RCC 7860 (cell line): ENCODE measurements around the gene ZNF532.
"Not testable (repeated sequence)": the region's sequence is repeated elsewhere in the genome, so short reads cannot be mapped to it uniquely, and the experiment has no call there.

ENCODE experiments used
- DNase-seq: peaks from one replicate; pipeline ENCODE4 v3.0.0-alpha.2; 2015; ENCODE audit warnings: low spot score
- FAIRE-seq: peaks from 2 replicates; lab custom pipeline; 2012; peaks lifted over from hg19 to GRCh38; lab: Jason Lieb, UNC

The ZNF532 gene, protein sequence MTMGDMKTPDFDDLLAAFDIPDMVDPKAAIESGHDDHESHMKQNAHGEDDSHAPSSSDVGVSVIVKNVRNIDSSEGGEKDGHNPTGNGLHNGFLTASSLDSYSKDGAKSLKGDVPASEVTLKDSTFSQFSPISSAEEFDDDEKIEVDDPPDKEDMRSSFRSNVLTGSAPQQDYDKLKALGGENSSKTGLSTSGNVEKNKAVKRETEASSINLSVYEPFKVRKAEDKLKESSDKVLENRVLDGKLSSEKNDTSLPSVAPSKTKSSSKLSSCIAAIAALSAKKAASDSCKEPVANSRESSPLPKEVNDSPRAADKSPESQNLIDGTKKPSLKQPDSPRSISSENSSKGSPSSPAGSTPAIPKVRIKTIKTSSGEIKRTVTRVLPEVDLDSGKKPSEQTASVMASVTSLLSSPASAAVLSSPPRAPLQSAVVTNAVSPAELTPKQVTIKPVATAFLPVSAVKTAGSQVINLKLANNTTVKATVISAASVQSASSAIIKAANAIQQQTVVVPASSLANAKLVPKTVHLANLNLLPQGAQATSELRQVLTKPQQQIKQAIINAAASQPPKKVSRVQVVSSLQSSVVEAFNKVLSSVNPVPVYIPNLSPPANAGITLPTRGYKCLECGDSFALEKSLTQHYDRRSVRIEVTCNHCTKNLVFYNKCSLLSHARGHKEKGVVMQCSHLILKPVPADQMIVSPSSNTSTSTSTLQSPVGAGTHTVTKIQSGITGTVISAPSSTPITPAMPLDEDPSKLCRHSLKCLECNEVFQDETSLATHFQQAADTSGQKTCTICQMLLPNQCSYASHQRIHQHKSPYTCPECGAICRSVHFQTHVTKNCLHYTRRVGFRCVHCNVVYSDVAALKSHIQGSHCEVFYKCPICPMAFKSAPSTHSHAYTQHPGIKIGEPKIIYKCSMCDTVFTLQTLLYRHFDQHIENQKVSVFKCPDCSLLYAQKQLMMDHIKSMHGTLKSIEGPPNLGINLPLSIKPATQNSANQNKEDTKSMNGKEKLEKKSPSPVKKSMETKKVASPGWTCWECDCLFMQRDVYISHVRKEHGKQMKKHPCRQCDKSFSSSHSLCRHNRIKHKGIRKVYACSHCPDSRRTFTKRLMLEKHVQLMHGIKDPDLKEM (N-terminal part only)

GRCh38 chr18:58864146-58865032 lies at the start of gene ZNF532:
TSS of gene ZNF532 (plus strand) at chr18:58864877. CDS start in a region left out here.
- no peak for FAIRE-seq
- DNase-seq = peak; percentile 20

- no peak for FAIRE-seq
- DNase-seq = no peak
These were observed 45.6 kb upstream of the ZNF532 start for GRCh38 chr18:58819051-58819450.

- FAIRE-seq (no peak), DNase-seq (no peak)
These were observed 44.4 kb upstream of the ZNF532 start for GRCh38 chr18:58820251-58820650.

GRCh38 chr18:58822944-58823343 lies 41.7 kb upstream of the ZNF532 start:
- DNase-seq (no peak), FAIRE-seq (no peak)

DNA sequence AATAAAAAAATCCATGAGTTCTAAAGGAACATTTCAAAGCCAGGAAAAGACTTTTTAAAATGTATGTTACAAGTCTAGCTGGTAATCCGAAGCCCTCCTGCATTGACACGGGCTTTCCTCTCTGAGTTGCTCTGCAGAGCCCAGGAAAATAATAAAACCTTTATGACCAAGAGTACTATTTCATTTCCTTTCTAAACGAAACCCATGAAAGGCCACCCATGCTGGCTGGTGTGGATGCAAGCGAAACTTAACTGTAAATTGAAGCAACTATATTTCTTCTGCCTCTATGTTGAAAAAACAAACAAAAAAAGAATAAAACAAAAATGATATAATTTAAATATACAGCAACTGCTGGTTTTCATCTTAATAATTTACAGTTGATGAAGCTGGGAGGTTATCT lies 41.3 kb upstream of the ZNF532 start:
- DNase-seq (no peak), FAIRE-seq (no peak)

GRCh38 chr18:58826926-58827325 lies 37.8 kb upstream of the ZNF532 start:
- not testable (repeated sequence) for FAIRE-seq, DNase-seq

DNA sequence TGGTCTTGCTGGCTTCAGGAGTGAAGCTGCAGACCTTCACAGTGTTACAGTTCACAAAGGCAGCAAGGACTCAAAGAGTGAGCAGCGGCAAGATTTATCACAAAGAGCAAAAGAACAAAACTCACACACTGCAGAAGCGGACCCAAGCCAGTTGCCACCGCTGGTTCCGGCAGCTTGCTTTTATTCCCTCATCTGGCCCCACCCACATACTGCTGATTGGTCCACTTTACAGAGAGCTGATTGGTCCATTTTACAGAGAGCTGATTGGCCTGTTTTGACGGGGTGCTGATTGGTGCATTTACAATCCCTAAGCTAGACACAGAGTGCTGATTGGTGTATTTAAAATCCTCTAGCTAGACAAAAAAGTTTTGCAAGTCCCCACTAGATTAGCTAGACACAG lies 37.2 kb upstream of the ZNF532 start:
- FAIRE-seq (no peak), DNase-seq (no peak)

DNA sequence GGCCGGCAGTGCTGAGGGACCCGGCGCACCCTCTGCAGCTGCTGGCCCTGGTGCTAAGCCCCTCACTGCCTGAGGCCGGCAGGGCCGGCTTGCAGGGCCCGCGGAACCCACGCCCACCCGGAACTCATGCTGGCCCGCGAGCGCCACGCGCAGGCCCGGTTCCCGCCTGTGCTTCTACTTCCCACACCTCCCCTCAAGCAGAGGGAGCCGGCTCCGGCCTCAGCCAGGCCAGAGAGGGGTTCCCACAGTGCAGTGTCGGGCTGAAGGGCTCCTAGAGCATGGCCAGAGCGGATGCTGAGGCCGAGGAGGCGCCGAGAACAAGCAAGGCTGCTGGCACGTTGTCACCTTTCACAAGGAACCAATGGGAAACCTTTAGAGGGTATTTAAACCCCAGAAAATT lies 36.8 kb upstream of the ZNF532 start:
- DNase-seq (no peak), FAIRE-seq (no peak)

- FAIRE-seq (no peak), DNase-seq (no peak)
These were observed 36.1 kb upstream of the ZNF532 start for GRCh38 chr18:58828399-58829121.

DNA sequence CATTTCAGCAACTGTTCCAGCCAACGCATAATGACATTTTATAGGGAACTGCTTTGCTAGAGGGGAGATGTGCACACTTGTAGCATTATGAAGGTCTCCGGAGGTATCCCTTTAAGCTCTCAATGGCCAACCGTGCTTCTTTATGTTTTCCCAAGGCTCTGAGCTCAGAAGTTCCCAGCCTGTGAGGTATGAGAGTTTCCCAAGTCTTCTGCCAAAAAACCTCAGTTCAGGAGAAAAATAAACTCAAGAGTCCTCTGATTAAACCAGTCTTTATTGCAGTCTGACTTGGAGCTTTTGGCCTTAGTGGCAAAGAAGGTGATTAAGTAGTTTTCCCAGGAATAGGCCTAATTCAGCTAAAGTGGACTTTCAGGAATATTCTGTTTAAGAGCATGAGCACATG lies 35.4 kb upstream of the ZNF532 start:
- FAIRE-seq = no peak
- DNase-seq = no peak

GRCh38 chr18:58829886-58830285 lies 34.8 kb upstream of the ZNF532 start:
- not testable (repeated sequence) for DNase-seq, FAIRE-seq

DNA sequence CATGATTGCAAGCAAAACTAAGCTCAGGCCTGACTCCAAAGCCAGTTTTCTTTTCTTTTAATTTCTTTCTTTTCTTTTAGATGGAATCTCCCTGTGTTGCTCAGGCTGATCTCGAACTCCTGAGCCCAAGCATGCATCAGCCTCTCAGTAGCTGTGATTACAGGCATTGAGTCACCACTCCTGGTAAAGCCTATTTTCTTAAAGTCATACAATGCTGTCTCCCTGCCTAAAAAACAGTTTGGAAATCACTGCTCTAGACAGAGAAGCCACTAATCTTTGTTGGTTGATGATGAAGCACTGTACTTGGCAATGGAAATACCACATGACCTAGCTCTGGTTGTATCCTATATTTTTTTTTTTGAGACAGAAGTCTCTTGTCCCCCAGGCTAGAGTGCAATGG lies 33.1 kb upstream of the ZNF532 start:
- FAIRE-seq = no peak
- peak; percentile 8 for DNase-seq

DNA sequence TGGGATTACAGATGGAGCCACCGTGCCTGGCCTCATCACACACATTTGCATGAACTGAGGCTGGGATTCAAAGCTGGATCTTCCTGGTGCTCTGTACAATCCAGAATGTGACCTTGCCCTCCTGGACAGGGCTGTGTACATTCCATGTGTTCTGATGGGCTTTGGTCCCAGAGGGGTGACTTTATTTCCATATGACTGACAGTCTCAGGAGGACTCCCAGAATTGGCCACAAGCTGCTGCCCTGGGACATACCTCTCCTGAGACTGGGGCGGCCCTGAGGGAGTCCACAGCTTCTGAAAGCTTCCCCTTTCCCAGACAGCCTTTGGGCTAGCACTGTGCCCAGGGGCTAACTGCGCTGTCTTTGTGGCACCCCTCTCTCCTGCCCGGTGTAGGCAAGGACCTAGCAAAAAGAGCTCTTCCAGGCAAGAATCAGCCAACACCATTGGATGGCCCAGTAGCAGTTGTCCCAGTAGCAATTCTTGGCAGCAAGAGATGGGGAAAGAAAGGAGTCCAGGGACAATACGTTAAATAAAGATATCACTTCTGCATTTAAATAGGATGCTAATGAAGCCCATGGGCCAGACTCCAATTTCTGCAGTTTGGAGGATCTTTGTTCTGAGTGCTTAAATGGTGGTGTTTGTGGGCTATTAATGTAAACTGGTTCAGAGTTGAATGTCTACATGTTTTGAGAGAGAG lies 26.4 kb upstream of the ZNF532 start:
- FAIRE-seq (no peak), DNase-seq (no peak)

- DNase-seq (no peak), FAIRE-seq (no peak)
These were observed 25.7 kb upstream of the ZNF532 start for GRCh38 chr18:58838946-58839345.

- DNase-seq (no peak), FAIRE-seq (no peak)
These were observed 21.5 kb upstream of the ZNF532 start for GRCh38 chr18:58842978-58843687.

- FAIRE-seq (no peak), DNase-seq (no peak)
These were observed 21.0 kb upstream of the ZNF532 start for GRCh38 chr18:58843688-58844035.

- FAIRE-seq = no peak
- DNase-seq = no peak
These were observed 19.8 kb upstream of the ZNF532 start for GRCh38 chr18:58844871-58845270.

GRCh38 chr18:58845928-58846724 lies 18.6 kb upstream of the ZNF532 start:
- FAIRE-seq (no peak), DNase-seq (no peak)
